ENCODE measurements around the gene RUNX2.
"Not testable (repeated sequence)": the region's sequence is repeated elsewhere in the genome, so short reads cannot be mapped to it uniquely, and the experiment has no call there.

Gene RUNX2

DNA sequence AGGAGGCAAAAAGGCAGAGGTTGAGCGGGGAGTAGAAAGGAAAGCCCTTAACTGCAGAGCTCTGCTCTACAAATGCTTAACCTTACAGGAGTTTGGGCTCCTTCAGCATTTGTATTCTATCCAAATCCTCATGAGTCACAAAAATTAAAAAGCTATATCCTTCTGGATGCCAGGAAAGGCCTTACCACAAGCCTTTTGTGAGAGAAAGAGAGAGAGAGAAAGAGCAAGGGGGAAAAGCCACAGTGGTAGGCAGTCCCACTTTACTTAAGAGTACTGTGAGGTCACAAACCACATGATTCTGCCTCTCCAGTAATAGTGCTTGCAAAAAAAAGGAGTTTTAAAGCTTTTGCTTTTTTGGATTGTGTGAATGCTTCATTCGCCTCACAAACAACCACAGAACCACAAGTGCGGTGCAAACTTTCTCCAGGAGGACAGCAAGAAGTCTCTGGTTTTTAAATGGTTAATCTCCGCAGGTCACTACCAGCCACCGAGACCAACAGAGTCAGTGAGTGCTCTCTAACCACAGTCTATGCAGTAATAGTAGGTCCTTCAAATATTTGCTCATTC, at the start of gene RUNX2:
Gene RUNX2, plus strand, starts transcription at position 375 of the 567 bp plus-strand sequence. CDS start 397 bp downstream, outside the sequence.
- no peak for DNase-seq (ENCODE audit: low read depth in 1 of 2, low spot score in 1 of 2)
- no peak for TF ChIP-seq JUND (IDR thresholded peaks at IDR 0.05; ENCODE audit: low read depth)
- in situ Hi-C loops (cut with HindIII; ENCODE audit: low pct_unique_long_range_greater_than_20kb, low sequenced_read_pairs) = no loop called here

DNA sequence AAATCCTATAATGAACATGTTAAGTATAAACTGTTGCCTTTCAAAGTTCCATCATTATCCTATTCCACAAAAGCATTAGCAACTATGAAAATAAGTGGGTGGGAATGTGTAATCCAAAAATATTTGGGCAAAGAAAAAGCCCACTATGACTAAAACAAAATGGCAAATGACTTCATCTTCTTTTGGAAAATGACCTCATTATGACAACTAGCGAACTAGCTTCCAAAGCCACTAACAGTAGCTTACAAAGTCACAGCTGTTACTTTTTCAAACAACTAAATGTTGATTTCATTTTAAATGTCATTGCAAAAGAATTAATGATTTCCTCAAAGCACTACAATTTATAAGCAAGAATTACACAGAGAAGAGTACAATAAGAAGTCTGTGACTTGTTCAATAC, 49.8 kb upstream of the RUNX2 start:
- TF ChIP-seq JUND (IDR thresholded peaks at IDR 0.05; ENCODE audit: low read depth) = no peak
- in situ Hi-C loops (cut with HindIII; ENCODE audit: low pct_unique_long_range_greater_than_20kb, low sequenced_read_pairs) = no loop called here
- DNase-seq (ENCODE audit: low read depth in 1 of 2, low spot score in 1 of 2) = no peak

DNA sequence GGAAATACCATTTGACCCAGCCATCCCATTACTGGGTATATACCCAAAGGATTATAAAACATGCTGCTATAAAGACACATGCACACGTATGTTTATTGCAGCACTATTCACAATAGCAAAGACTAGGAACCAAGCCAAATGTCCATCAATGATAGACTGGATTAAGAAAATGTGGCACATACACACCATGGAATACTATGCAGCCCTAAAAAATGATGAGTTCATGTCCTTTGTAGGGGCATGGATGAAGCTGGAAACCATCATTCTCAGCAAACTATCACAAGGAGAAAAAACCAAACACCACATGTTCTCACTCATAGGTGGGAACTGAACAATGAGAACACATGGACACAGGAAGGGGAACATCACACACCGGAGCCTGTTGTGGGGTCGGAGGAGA, 41.4 kb upstream of the RUNX2 start:
- in situ Hi-C loops (cut with HindIII; ENCODE audit: low pct_unique_long_range_greater_than_20kb, low sequenced_read_pairs); DNase-seq (ENCODE audit: low read depth in 1 of 2, low spot score in 1 of 2): not testable (repeated sequence)

DNA sequence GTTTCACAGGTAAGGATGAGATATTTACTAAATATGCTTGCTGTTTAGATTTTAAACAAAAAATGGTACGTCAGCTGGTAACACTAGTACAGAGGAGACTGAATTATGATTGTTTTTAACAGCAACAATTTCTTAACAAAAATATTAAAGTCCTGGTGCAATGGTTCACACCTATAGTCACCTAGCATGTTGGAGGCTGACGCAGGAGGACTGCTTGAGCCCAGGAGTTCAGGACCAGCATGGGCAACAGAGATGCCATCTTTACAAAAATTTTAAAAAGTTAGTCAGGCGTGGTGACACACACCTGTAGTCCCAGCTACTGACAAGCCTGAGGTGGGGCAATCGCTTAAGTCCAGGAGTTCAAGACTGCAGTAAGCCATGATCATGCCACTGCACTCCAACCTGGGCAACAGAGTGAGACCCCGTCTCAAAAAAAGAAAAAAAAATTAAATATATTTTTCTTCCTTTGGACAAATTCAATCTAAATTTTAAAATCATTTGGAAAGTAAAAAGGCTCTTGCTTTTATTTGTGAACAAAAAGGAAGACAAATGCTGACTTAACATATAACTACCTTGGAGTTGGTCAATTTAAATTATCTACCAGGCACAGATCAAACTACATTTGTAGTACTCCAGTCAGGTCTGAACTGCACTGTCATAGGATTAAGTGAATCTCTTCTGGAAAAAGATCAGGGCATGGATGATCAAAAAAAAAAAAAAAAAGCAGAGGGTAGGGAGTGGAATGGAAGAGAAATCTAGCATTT, 38.2 kb upstream of the RUNX2 start:
- no peak for DNase-seq (ENCODE audit: low read depth in 1 of 2, low spot score in 1 of 2)
- in situ Hi-C loops (cut with HindIII; ENCODE audit: low pct_unique_long_range_greater_than_20kb, low sequenced_read_pairs) = no loop called here
- TF ChIP-seq JUND (IDR thresholded peaks at IDR 0.05; ENCODE audit: low read depth) = no peak

DNA sequence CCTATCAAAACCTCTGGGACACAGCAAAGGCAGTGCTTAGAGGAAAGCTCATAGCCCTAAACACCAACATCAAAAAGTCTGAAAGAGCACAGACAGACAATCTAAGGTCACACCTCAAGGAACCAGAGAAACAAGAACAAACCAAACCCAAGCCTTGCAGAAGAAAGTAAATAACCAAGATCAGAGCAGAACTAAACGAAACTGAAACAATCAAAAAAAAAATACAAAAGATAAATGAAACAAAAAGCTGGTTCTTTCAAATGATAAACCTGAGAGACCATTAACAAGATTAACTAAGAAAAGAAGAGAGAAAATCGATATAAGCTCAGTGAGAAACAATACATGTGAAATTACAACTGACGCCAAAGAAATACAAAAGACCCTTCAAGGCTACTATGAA, 34.8 kb upstream of the RUNX2 start:
- no peak for DNase-seq (ENCODE audit: low read depth in 1 of 2, low spot score in 1 of 2)
- no peak for TF ChIP-seq JUND (IDR thresholded peaks at IDR 0.05; ENCODE audit: low read depth)
- in situ Hi-C loops (cut with HindIII; ENCODE audit: low pct_unique_long_range_greater_than_20kb, low sequenced_read_pairs) = no loop called here

DNA sequence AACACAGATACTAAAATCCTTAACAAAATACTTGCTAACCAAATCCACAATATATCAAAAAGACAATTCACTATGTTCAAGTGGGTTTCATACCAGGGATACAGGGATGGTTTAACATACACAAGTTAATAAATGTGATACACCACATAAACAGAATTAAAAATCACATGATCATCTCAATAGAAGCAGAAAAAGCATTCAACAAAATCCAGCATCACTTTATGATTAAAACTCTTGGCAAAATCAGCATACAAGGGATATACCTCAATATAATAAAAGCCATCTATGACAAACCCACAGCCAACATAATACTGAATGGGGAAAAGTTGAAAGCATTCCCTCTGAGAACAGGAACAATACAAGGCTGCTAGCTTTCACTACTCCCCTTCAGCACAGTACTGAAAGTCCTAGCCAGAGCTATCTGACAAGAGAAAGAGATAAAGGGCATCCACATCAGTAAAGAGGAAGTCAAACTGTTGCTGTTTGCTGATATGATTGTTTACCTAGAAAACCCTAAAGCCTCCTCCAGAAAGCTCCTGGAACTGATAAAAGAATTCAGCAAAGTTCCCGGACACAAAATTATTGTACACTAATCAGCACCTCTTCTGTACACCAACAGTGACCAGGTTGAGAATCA, 33.9 kb upstream of the RUNX2 start:
- DNase-seq (ENCODE audit: low read depth in 1 of 2, low spot score in 1 of 2); in situ Hi-C loops (cut with HindIII; ENCODE audit: low pct_unique_long_range_greater_than_20kb, low sequenced_read_pairs): not testable (repeated sequence)

DNA sequence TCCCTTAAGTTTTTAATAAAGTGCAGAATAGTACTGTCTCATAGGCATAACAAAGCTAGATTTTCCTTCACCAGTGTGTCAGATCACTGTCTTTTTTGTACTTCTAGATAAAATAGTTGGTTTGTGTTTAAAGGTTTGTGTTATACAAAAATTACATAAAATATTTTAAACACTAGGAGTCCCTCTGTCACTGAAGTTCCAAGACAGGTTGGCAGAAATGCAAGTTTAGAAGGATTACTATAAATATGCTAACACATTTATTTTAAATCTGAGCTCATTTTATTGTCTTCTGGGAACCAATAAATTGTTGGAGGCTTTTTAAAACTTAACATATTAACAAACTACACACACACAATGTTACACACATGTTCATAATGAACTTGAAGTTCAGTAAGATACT, 30.8 kb upstream of the RUNX2 start:
- in situ Hi-C loops (cut with HindIII; ENCODE audit: low pct_unique_long_range_greater_than_20kb, low sequenced_read_pairs) = no loop called here
- DNase-seq (ENCODE audit: low read depth in 1 of 2, low spot score in 1 of 2) = no peak
- TF ChIP-seq JUND (IDR thresholded peaks at IDR 0.05; ENCODE audit: low read depth) = no peak

DNA sequence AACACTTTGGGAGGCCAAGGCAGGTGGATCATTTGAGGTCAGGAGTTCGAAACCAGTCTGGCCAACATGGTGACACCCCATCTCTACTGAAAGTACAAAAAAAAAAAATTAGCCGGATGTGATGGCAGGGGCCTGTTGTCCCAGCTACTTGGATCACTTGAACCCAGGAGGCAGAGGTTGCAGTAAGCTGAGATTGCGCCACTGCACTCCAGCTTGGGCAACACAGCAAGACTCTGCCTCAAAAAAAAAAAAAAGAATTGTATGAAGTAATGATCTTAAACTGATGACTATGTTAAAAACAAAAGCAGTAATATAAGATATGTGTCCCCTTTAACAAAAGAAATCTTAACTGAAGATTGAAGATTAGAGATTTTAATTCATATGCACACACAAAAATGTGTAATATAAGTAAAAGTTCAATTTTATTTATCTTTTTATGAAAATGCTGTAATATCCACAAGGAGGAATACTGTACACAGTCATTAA, 29.0 kb upstream of the RUNX2 start:
- in situ Hi-C loops (cut with HindIII; ENCODE audit: low pct_unique_long_range_greater_than_20kb, low sequenced_read_pairs) = no loop called here
- TF ChIP-seq JUND (IDR thresholded peaks at IDR 0.05; ENCODE audit: low read depth) = no peak
- no peak for DNase-seq (ENCODE audit: low read depth in 1 of 2, low spot score in 1 of 2)

DNA sequence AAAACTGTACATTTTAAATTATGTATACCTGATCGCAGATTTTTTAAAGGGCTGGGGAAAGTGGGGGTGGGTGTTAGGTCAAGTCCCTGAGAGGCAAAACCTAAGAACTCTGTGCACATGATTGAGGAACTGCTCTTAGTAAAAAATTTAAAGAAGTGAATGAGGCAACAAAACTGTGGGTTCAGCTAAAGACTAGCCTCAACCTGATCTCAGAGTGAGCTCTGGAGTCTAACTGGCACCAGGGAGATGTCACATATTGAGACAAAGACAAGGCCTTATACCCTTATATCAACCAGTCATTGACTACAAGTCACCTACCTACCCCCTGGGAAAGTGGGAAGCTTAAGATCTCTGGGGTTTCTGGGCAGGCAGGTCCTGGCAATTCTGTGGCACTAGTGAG, 27.4 kb upstream of the RUNX2 start:
- TF ChIP-seq JUND (IDR thresholded peaks at IDR 0.05; ENCODE audit: low read depth) = no peak
- DNase-seq (ENCODE audit: low read depth in 1 of 2, low spot score in 1 of 2) = no peak
- in situ Hi-C loops (cut with HindIII; ENCODE audit: low pct_unique_long_range_greater_than_20kb, low sequenced_read_pairs) = no loop called here

DNA sequence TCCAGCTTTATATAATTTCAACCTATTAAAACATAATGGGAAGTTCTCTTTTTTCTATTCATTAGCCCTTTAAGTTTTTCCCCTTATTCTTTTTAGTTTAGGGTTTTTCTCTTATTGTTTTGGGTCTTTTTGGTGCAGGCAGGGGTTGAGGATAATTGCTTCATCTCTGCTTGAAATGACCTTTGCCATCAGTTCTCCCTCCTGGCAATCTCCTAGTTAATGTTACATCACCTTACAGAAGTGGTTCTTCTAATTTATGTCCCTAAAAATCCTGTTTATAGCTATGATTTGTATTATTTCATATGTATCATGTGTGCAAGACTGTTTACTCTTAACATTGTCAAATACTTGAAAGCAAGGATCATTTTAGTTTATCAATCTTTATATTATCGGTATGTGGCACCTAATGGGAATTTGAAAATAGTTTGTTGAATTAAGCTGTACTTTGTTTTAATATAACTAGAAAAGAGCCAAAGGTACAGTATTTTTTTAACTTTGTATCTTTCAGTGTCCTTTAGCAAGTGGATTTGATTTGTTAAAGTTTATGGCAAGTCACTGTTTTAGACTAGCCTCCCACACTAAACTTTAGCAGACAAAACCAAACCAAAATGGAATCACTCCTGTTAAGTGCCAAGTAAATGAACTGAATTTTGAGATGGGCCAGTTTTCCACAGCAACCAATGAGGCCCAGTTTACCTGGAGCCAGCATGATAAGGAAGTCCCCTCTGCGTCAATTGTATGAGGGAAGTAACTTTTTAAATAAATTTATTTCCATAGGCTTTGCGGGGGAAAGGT, 26.6 kb upstream of the RUNX2 start:
- TF ChIP-seq JUND (IDR thresholded peaks at IDR 0.05; ENCODE audit: low read depth) = no peak
- in situ Hi-C loops (cut with HindIII; ENCODE audit: low pct_unique_long_range_greater_than_20kb, low sequenced_read_pairs) = no loop called here
- no peak for DNase-seq (ENCODE audit: low read depth in 1 of 2, low spot score in 1 of 2)

DNA sequence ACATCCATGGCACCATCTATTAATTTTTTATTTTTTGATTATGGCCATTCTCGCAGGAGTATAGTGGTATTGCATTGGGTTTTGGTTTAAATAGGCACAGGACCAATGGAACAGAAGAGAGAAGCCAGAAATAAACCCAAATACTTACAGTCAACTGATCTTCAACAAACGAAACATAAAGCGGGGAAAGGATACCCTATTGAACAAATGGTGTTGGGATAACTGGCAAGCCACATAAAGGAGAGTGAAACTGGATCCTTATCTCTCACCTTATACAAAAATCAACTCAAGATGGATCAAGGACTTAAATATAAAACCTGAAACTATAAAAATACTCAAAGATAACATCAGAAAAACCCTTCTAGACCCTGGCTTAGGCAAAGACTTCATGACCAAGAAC, 25.3 kb upstream of the RUNX2 start:
- no peak for TF ChIP-seq JUND (IDR thresholded peaks at IDR 0.05; ENCODE audit: low read depth)
- DNase-seq (ENCODE audit: low read depth in 1 of 2, low spot score in 1 of 2) = no peak
- in situ Hi-C loops (cut with HindIII; ENCODE audit: low pct_unique_long_range_greater_than_20kb, low sequenced_read_pairs) = no loop called here

DNA sequence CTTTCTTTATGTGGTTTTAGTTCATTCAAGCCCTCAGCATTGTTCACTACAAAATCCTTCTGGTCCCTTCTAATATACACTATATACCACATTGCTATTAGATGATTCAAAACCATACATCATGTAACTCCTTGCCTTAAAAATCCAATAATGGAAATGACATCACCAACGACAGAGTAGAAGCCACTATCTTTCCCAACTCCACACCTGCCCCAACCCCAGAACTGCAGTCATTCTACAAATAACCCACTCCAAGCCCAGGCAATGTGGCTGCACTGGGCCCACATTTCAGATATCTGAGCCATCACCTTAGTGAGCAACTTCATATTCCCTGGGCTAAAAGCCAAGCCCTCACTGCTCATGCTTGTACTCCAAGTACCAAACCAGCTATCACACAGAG, 22.6 kb upstream of the RUNX2 start:
- DNase-seq (ENCODE audit: low read depth in 1 of 2, low spot score in 1 of 2) = no peak
- TF ChIP-seq JUND (IDR thresholded peaks at IDR 0.05; ENCODE audit: low read depth) = no peak
- in situ Hi-C loops (cut with HindIII; ENCODE audit: low pct_unique_long_range_greater_than_20kb, low sequenced_read_pairs) = no loop called here
